Measurements from ENCODE around the gene EPHA6.

GRCh38 chr3:97259263-97259662 lies 444.9 kb downstream of the EPHA6 start:
- TF ChIP-seq CTCF (conservative IDR thresholded peaks at IDR 0.05 in 1 of 2, IDR thresholded peaks at IDR 0.05 in 1 of 2; ENCODE audit: low read depth in 1 of 2, low read length in 2 of 2): no peak
- TF ChIP-seq EZH2 (IDR thresholded peaks at IDR 0.05; ENCODE audit: low read length, missing control alignments): no peak
